ENCODE data around the gene PLSCR3.

DNA sequence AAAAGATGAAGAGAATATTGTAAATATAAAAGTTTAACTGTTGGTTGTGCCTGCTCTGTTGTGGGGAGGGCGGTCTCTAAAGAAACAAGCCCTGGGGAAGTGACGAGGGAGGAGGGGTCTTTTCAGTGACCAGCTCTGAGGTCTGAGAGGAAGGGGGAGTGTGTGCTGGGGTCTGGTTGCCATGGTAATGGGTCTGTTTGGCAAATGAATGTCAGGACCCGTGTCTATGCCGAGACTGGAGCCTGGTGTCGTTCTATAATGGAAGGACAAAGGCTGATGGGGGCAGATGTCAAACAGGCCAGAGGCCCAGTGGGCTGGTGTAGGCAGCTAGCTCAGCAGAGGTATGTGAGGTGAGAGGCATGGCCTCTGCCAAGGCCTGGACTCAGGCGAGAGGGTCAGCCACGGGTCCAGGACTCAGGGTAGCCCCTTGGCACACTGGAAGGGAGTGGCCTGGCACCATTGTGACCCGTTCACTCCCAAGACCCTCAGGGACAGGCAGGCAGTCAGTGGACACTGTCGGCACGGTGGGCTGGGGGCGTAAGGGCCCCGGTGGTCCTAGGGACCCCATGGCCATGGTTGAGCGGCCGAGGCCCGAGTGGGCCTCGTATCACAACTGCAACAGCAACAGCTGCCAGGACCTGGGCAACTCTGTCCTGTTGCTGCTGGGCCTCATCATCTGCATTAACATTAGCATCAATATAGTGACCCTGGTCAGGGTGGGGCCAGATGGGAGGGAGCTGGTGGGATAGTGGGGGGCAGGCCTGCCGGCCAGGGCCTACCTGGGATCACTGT is 25.7 kb upstream of the PLSCR3 start, which contains the start of gene SPEM1:
- TF ChIP-seq, protein P1, sequence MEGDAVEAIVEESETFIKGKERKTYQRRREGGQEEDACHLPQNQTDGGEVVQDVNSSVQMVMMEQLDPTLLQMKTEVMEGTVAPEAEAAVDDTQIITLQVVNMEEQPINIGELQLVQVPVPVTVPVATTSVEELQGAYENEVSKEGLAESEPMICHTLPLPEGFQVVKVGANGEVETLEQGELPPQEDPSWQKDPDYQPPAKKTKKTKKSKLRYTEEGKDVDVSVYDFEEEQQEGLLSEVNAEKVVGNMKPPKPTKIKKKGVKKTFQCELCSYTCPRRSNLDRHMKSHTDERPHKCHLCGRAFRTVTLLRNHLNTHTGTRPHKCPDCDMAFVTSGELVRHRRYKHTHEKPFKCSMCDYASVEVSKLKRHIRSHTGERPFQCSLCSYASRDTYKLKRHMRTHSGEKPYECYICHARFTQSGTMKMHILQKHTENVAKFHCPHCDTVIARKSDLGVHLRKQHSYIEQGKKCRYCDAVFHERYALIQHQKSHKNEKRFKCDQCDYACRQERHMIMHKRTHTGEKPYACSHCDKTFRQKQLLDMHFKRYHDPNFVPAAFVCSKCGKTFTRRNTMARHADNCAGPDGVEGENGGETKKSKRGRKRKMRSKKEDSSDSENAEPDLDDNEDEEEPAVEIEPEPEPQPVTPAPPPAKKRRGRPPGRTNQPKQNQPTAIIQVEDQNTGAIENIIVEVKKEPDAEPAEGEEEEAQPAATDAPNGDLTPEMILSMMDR (IDR thresholded peaks at IDR 0.05): no peak
- TF ChIP-seq EZH2 (IDR thresholded peaks at IDR 0.05): no peak

Data from neural progenitor cell (in vitro differentiated cells).